ENCODE results near the gene ACSM4. TPM values are rescaled to one million over a fixed set of nuclear protein-coding genes. Genes with fewer than 3 reads are reported as not detected.
"Not testable (repeated sequence)": the region's sequence is repeated elsewhere in the genome, so short reads cannot be mapped to it uniquely, and the experiment has no call there.

ACSM4 gene
- total RNA-seq, 2 experiments from 2014 or later: not detected

DNA sequence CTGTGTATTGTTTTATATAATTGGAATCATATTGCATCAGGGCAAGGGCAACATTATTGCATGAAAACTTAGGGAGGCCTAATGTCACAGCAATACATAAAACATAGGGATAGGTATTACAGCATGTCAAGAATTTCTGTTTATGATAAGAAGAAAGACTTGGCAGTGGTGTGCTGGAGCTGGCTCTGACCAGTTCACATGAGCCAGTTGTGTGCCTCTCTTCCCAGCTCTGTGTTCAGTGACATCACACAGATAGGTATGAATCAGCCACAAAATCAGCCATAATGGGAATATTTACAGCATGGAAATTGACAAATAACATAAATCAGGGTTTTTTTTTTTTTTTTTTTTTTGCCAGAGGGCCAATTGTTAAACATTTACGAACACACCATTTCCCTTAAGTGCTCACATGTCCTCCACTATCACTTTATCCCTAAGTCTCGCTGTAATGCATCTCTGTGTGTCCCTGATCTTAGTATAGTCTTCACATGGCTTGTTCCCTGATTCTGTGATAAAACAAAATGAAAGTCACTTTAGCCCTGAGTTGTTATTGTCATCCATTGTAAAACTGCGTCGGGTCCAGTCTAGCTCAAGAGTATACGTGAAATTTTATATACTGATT is 31.9 kb upstream of the ACSM4 start:
- H3K36me3 Mint-ChIP-seq (ENCODE audit: low read depth): no peaks in the 10 kb centered on the region
- ChIA-PET CTCF (no interaction called here), POLR2A (interaction anchor here (0.7 kb wide), 1 partner anchor 17 kb away, joined by 3 read pairs; no protein-coding TSS in a partner anchor)
- no peak for ATAC-seq
- H3K4me1 Mint-ChIP-seq (ENCODE audit: low read depth): no peaks in the 10 kb centered on the region
- TF ChIP-seq, protein P1, sequence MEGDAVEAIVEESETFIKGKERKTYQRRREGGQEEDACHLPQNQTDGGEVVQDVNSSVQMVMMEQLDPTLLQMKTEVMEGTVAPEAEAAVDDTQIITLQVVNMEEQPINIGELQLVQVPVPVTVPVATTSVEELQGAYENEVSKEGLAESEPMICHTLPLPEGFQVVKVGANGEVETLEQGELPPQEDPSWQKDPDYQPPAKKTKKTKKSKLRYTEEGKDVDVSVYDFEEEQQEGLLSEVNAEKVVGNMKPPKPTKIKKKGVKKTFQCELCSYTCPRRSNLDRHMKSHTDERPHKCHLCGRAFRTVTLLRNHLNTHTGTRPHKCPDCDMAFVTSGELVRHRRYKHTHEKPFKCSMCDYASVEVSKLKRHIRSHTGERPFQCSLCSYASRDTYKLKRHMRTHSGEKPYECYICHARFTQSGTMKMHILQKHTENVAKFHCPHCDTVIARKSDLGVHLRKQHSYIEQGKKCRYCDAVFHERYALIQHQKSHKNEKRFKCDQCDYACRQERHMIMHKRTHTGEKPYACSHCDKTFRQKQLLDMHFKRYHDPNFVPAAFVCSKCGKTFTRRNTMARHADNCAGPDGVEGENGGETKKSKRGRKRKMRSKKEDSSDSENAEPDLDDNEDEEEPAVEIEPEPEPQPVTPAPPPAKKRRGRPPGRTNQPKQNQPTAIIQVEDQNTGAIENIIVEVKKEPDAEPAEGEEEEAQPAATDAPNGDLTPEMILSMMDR (IDR thresholded peaks at IDR 0.05): no peak
- H3K27me3 Mint-ChIP-seq: no peaks in the 10 kb centered on the region
- H3K4me3 Mint-ChIP-seq: no peak overlapping the region
- no peak for DNase-seq
- H3K9me3 Mint-ChIP-seq: no peaks in the 10 kb centered on the region
- intact Hi-C loops (cut with micrococcal nuclease): no loop called here
- H3K27ac Mint-ChIP-seq: no peak overlapping the region

DNA sequence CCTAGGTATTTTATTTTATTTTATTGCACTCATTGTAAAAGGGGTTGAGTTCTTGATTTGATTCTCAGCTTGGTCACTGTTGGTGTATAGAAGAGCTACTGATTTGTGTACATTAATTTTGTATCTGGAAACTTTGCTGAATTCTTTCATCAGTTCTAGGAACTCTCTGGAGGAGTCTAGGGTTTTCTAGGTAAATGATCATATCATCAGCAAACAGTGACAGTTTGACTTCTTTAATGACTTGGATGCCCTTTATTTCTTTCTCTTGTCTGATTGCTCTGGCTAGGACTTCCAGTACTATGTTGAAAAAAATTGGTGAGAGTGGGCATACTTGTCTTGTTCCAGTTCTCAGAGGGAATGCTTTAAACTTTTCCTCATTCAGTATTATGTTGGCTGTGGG is 28.4 kb upstream of the ACSM4 start:
- H3K9me3 Mint-ChIP-seq; H3K27ac Mint-ChIP-seq; H3K36me3 Mint-ChIP-seq (ENCODE audit: low read depth); POLR2A ChIA-PET; DNase-seq; H3K4me1 Mint-ChIP-seq (ENCODE audit: low read depth); CTCF ChIA-PET; ATAC-seq; intact Hi-C loops (cut with micrococcal nuclease); H3K27me3 Mint-ChIP-seq; H3K4me3 Mint-ChIP-seq: not testable (repeated sequence)

DNA sequence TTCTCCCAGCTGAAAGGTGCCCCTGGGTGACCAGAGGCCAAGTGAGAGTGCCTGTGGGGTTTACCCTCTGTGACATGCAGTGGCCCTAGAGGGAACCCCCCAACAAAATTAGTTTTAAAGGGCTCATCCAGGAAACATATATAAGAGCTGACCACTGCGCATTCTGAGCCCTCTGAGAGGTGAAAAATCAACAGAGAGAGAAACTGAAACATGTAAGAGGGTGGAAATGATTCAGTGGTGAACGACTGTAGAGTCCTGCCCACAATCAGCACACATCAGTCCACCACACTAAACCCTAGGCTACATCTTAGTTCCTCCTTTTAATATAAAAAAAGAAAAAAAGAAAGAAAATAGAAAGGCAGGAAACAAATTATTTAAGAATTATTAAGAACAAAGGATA is 21.0 kb upstream of the ACSM4 start:
- Mint-ChIP-seq H3K9me3 (peaks cover 19% of the 10 kb centered on the region), H3K4me1 (ENCODE audit: low read depth) (no peaks in the 10 kb centered on the region), H3K4me3 (no peak overlapping the region), H3K27ac (no peak overlapping the region), H3K27me3 (peaks cover 12% of the 10 kb centered on the region), H3K36me3 (ENCODE audit: low read depth) (no peaks in the 10 kb centered on the region)
- ChIA-PET POLR2A (no interaction called here), CTCF (no interaction called here)
- DNase-seq: no peak
- ATAC-seq: no peak
- intact Hi-C loops (cut with micrococcal nuclease): no loop called here
- TF ChIP-seq, protein P1 (IDR thresholded peaks at IDR 0.05): no peak

DNA sequence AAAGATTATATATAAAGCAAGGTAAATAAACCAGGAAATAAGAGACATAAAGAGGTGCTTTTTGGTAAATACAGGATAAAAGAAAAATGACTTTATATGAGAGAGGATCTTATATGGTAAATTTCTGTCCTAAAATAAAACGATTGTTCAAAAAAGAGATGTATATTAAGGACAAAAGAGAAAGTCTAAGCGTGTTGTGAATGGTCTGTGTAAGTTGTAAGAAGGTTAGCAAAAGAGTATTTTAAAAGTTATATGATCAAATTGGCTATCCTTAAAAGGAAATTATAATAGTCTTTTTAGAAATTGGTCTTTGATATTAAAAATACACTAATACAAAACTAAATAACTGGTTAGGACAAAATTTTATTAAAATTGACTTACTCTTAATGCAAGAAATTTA is 14.1 kb upstream of the ACSM4 start:
- Mint-ChIP-seq H3K4me1 (ENCODE audit: low read depth) (no peaks in the 10 kb centered on the region), H3K27me3 (peaks cover 1% of the 10 kb centered on the region), H3K36me3 (ENCODE audit: low read depth) (no peaks in the 10 kb centered on the region), H3K4me3 (no peak overlapping the region), H3K27ac (no peak overlapping the region), H3K9me3 (peaks cover 25% of the 10 kb centered on the region)
- ChIA-PET POLR2A (no interaction called here), CTCF (interaction anchor here (1.3 kb wide), 1 partner anchor 516 kb away, joined by 3 read pairs; no protein-coding TSS in a partner anchor)
- DNase-seq: no peak
- TF ChIP-seq, protein P1 (IDR thresholded peaks at IDR 0.05): no peak
- intact Hi-C loops (cut with micrococcal nuclease): no loop called here
- no peak for ATAC-seq

DNA sequence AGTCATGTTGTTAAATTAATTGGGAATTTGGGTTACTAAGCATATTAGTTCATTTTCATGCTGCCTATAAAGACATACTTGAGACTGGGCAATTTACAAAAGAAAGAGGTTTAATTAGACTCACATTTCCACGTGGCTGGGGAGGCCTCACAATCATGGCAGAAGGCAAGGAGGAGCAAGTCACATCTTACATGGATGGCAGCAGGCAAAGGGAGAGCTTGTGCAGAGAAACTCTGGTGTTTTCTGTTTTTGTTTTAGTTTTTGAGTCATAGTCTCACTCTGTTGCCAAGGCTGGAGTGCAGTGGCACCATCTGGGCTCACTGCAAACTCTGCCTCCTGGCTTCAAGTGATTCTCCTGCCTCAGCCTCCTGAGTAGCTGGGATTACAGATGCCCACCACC is 13.3 kb upstream of the ACSM4 start:
- peaks cover 18% of the 10 kb centered on the region for H3K9me3 Mint-ChIP-seq
- H3K4me3 Mint-ChIP-seq; ATAC-seq; CTCF ChIA-PET; H3K27ac Mint-ChIP-seq; H3K4me1 Mint-ChIP-seq (ENCODE audit: low read depth); H3K27me3 Mint-ChIP-seq; H3K36me3 Mint-ChIP-seq (ENCODE audit: low read depth); DNase-seq; intact Hi-C loops (cut with micrococcal nuclease); POLR2A ChIA-PET: not testable (repeated sequence)

DNA sequence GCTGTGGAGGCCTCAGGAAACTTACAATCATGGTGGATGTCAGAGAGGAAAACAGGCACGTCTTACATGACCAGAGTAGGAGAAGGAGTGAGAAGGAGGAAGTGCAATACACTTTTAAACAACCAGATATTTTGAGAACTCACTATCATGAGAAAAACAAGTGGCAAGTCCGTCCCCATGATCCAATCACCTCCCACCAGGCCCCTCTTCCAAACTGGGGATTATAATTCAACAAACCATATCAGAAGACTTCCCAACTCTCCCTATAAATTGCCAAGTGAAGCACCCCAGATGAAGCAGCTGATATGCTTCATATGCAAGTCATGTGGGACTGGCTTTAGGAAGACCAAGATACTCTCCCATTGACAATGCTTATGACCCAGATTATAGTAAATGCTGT is 11.6 kb upstream of the ACSM4 start:
- no peak overlapping the region for H3K4me3 Mint-ChIP-seq
- DNase-seq (no peak), ATAC-seq (no peak)
- TF ChIP-seq, protein P1 (IDR thresholded peaks at IDR 0.05): no peak
- CTCF ChIA-PET: no interaction called here
- no peaks in the 10 kb centered on the region for H3K36me3 Mint-ChIP-seq (ENCODE audit: low read depth)
- H3K27ac Mint-ChIP-seq: no peak overlapping the region
- POLR2A ChIA-PET: no interaction called here
- intact Hi-C loops (cut with micrococcal nuclease): no loop called here
- H3K9me3 Mint-ChIP-seq: peaks cover 8% of the 10 kb centered on the region
- peaks cover 1% of the 10 kb centered on the region for H3K27me3 Mint-ChIP-seq
- H3K4me1 Mint-ChIP-seq (ENCODE audit: low read depth): no peaks in the 10 kb centered on the region
